Heart right ventricle (tissue), 16 donors: ENCODE data around the gene ACOX3. TPM values are rescaled to one million over a fixed set of nuclear protein-coding genes. Genes with fewer than 3 reads are reported as not detected.
"Not testable (repeated sequence)": the region's sequence is repeated elsewhere in the genome, so short reads cannot be mapped to it uniquely, and the experiment has no call there.

Experiments
- ATAC-seq, 8 donors: fragments of 200-7000 bp; cut with Tn5 transposase; one replicate each; pipeline ENCODE4 v1.9.1; 2020; ENCODE audit warnings: mild to moderate bottlenecking in 8 of 8, moderate library complexity in 8 of 8, moderate number of reproducible peaks in 1 of 8
- DNase-seq, 2 donors: peaks; one replicate each; pipeline ENCODE4 v3.0.0-alpha.2; 2020
- H3K27ac ChIP-seq, 10 donors: fragments of 200-600 bp; sonication (generic) in 2 of 10; one replicate each; pipeline versions ENCODE4 v1.5.0 to v1.8.0; 2020 to 2022; ENCODE audit warnings: mild to moderate bottlenecking in 3 of 10
- H3K27me3 ChIP-seq, 7 donors: fragments of 200-600 bp; one replicate each; pipeline ENCODE4 v1.8.0; 2021 to 2022; ENCODE audit warnings: mild to moderate bottlenecking in 2 of 7
- H3K36me3 ChIP-seq, 9 donors: fragments of 200-600 bp; sonication (generic) in 1 of 9; one replicate each; pipeline versions ENCODE4 v1.5.0 to v1.8.0; 2020 to 2022; ENCODE audit warnings: mild to moderate bottlenecking in 2 of 9
- H3K4me1 ChIP-seq, 9 donors: fragments of 200-600 bp; sonication (generic) in 1 of 9; one replicate each; pipeline versions ENCODE4 v1.5.0 to v1.8.0; 2020 to 2022; ENCODE audit warnings: mild to moderate bottlenecking in 4 of 9
- H3K4me3 ChIP-seq, 10 donors: fragments of 200-600 bp; sonication (generic) in 2 of 10; one replicate each; pipeline versions ENCODE4 v1.5.0 to v1.8.0; 2020 to 2022; ENCODE audit warnings: mild to moderate bottlenecking in 7 of 10, moderate library complexity in 2 of 10
- H3K9me3 ChIP-seq, 11 donors: fragments of 200-600 bp in 10 of 11; sonication (generic) in 2 of 11; one replicate each; pipeline versions ENCODE4 v1.5.0 to v1.8.0; 2013 to 2022; ENCODE audit warnings: mild to moderate bottlenecking in 2 of 11, control low read depth in 1 of 11, moderate library complexity in 1 of 11
- WGBS, 2 donors: extraction: QIAGEN DNeasy Blood & Tissue Kit; methylation state at CpG; one replicate each; pipeline ENCODE4 v1.1.7; 2013; ENCODE audit warnings: inconsistent platforms in 1 of 2; 5-methylcytosine and 5-hydroxymethylcytosine counted together
- intact Hi-C, 10 donors: fragments of 100-400 bp; cut with DNase I; formaldehyde crosslinking; loops; one replicate each; pipeline versions ENCODE4 v1.11.1 to v1.14.2; 2022
- polyA plus RNA-seq, 2 donors: library from polyadenylated mRNA; stranded (reverse); fragments of 200-250 nt; gene quantifications; one replicate each; pipeline ENCODE4 v1.2.3, GENCODE V29; 2013
- total RNA-seq, 10 donors: library from RNA; stranded (reverse); fragmentation: NEBNext Ultra II Directional in 3 of 10; extraction: Animal tissue kit (Norgen Biotek cat#: 25700) in 3 of 10; gene quantifications; one replicate each; pipeline versions ENCODE4 v1.2.1 to v1.2.4, GENCODE V29; 2021 to 2023
- TF ChIP-seq, protein P1 (sequence below), 9 donors: fragments of 200-600 bp; sonication (generic) in 2 of 9; IDR thresholded peaks; one replicate each; pipeline versions ENCODE4 v1.5.0 to v1.8.0; 2021 to 2022; ENCODE audit warnings: antibody characterized with exemption in 9 of 9, mild to moderate bottlenecking in 5 of 9, moderate library complexity in 1 of 9
- donor health status: Arrhythmogenic right ventricular cardiomyopathy.
- donor health status: ischemic (EF 13 %, LVEDD 7.1; RV severe dilation, severe dysfunction).
- donor health status: healthy with polysubstance abuse.
- donor health status: DM: no; HTN: yes; CAD: no.
- donor health status: DM: no; HTN: no; CAD: no.
- donor health status: ischemic (EF 25% LVEDD 6.9; RV normal size, moderate dysfunction).
- donor health status: ischemic (EF 25% LVEDD 5.7; RV mildly dilated, moderate dysfunction).
- donor health status: healthy.
- donor health status: DM: yes; HTN: yes; CAD: no.
- donor health status: Ischemic cardiomyopathy.
- donor health status: ischemic (EF 35%, LVEDD 5.7; RV mildly dilated, moderate dysfunction).
- donor health status: nonischemic (EF 11% LVEDD 7.7; RV severe dilation, severe dysfunction).
- donor health status: DM: yes; HTN: yes; CAD: no.
- donor health status: PGD.
- donor health status: ischemic (EF 29% LVEDD 5.4; RV normal size, mild dysfunction).
- donor health status: nonischemic (EF 23%, LVEDD 6.1; RV moderate dilation, normal function).

Gene ACOX3
- total and polyA plus RNA-seq, 12 donors, result 17.9 to 28.9 (median 25.4) TPM

DNA sequence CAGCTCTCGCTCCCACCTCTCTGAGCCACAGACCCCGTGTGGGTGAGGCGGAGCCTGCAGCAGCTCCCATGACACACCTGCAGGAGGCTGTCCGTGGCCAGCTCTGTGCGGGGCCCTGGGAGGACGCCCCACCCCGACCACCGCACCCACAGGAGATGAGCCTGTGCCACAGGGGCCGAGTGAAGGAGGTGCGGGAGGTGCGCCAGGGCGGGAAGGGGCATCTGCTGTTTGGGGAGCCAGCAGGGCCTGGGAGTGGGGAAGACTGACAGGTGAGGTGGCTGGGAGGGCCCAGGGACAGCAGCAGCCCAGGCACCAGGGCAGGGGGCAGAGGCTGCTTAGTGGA is 52.0 kb downstream of the ACOX3 start:
- Histone ChIP-seq H3K36me3 (peaks cover 0 to 81% (median 13%) of the 10 kb centered on the region in 9 donors), H3K27ac (no peak overlapping the region), H3K9me3 (no peaks in the 10 kb centered on the region), H3K4me1 (peaks cover 4 to 55% (median 30%) of the 10 kb centered on the region in 9 donors), H3K27me3 (no peaks in the 10 kb centered on the region), H3K4me3 (no peak overlapping the region)
- intact Hi-C loops, result no loop called here
- ATAC-seq (no peak), DNase-seq (no peak)
- 96 to 97% methylated on average over 12 of the region's 12 CpGs for WGBS, 2 donors
- TF ChIP-seq, protein P1, sequence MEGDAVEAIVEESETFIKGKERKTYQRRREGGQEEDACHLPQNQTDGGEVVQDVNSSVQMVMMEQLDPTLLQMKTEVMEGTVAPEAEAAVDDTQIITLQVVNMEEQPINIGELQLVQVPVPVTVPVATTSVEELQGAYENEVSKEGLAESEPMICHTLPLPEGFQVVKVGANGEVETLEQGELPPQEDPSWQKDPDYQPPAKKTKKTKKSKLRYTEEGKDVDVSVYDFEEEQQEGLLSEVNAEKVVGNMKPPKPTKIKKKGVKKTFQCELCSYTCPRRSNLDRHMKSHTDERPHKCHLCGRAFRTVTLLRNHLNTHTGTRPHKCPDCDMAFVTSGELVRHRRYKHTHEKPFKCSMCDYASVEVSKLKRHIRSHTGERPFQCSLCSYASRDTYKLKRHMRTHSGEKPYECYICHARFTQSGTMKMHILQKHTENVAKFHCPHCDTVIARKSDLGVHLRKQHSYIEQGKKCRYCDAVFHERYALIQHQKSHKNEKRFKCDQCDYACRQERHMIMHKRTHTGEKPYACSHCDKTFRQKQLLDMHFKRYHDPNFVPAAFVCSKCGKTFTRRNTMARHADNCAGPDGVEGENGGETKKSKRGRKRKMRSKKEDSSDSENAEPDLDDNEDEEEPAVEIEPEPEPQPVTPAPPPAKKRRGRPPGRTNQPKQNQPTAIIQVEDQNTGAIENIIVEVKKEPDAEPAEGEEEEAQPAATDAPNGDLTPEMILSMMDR (IDR thresholded peaks at IDR 0.05), result no peak

DNA sequence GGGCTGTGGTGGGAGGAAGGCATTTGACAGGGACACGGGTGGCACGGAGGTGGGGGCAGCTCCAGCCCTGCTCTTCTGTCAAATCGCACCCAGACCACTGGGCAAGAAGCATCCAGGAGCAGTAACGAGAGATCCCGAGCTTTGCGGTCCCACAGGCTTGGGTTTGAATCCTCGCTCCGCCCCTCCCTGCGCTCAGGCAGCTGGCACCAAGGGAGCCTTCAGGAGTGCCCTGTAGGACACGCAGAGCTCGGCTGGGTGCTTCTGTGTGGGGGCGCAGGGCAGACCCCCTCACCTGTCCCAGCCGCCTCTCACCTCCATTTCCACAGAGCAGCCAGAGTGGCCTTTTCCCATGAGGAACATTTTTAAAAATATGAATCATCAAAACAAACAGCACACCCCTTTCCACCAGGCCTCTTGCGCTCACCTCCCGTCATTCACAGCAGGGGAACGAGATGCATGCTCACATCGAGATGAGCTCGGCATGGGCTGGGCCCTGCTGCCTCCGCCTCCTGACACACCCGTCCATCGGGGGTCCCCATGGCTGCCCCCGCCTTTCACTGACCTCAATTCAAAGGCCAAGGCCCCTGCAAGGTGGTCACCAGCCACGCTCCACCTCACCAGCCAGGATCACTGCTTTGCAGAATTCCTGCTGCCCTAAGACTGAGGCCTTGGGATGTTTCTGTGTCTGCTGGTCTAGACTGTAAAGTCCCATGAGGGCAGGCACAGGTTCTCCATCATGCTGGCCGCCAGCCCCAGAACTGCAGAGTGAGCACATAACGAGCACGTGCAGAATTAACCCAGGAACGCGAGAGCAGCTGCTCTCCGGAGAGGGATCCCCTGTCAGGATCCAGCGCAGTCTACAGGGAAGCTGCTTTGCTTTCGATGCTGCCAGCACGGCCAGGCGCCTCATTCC is 52.7 kb downstream of the ACOX3 start:
- H3K36me3 ChIP-seq, result peaks cover 0 to 85% (median 13%) of the 10 kb centered on the region in 9 donors
- DNase-seq (no peak), ATAC-seq (no peak)
- no peak overlapping the region for H3K4me3 ChIP-seq
- no peaks in the 10 kb centered on the region for H3K9me3 ChIP-seq
- TF ChIP-seq, protein P1 (IDR thresholded peaks at IDR 0.05), result no peak
- no peak overlapping the region for H3K27ac ChIP-seq
- WGBS, 2 donors, result 93% methylated on average over 33 of the region's 33 CpGs
- peaks cover 6 to 55% (median 32%) of the 10 kb centered on the region in 9 donors for H3K4me1 ChIP-seq
- intact Hi-C loops, result no loop called here
- H3K27me3 ChIP-seq, result no peaks in the 10 kb centered on the region

DNA sequence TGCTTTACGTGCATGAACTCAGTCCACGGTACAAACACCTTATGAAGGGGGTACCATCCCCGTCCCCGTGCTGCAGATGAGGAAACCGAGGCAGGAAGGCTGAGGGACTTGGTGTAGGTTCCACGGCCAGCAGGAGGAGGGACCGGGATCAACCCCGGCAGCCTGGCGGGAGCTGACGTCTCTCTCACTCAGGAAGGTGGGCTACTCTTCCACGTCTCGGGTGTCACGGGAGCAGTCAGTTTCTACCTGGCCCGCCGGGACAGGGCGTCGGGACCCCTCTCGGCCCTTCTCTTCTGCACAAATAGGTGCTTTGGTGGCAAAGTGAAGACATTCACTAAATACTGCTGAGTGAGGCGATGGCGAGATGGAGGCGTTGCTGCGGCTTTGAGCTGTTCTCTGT is 53.3 kb downstream of the ACOX3 start:
- Histone ChIP-seq H3K4me3 (no peak overlapping the region), H3K36me3 (peaks cover 0 to 79% (median 13%) of the 10 kb centered on the region in 9 donors), H3K27me3 (no peaks in the 10 kb centered on the region), H3K9me3 (no peaks in the 10 kb centered on the region), H3K4me1 (peaks cover 4 to 51% (median 25%) of the 10 kb centered on the region in 9 donors), H3K27ac (no peak overlapping the region)
- 92 to 96% methylated on average over 22 of the region's 22 CpGs for WGBS, 2 donors
- DNase-seq (no peak), ATAC-seq (no peak)
- TF ChIP-seq, protein P1 (IDR thresholded peaks at IDR 0.05), result no peak
- intact Hi-C loops, result no loop called here

DNA sequence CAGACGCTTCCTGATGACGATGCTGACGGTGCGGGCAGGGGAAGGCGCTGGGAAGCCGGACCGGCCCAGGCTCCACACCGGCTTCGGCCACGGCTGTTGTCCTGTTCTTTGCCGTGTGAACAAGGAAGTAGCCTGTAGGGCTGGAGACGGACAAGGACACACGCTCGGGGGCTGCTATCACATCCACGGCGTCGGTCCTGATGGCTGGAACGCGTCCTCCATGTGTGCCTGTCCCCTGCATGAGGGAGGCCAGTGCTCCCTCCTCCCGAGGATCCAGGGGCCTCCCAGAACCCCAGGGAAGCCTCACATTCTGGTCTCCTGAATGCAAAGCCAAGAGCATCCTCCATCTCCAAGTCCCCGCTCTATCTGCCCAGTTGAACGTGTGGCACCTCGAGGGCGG is 53.8 kb downstream of the ACOX3 start:
- no peaks in the 10 kb centered on the region for H3K27me3 ChIP-seq
- TF ChIP-seq, protein P1 (IDR thresholded peaks at IDR 0.05), result no peak
- DNase-seq, result no peak
- no peak overlapping the region for H3K27ac ChIP-seq
- peaks cover 3 to 51% (median 21%) of the 10 kb centered on the region in 9 donors for H3K4me1 ChIP-seq
- intact Hi-C loops, result no loop called here
- WGBS, 2 donors, result 93 to 95% methylated on average over 24 of the region's 24 CpGs
- peaks cover 0 to 76% (median 13%) of the 10 kb centered on the region in 9 donors for H3K36me3 ChIP-seq
- no peak overlapping the region for H3K4me3 ChIP-seq
- no peaks in the 10 kb centered on the region for H3K9me3 ChIP-seq
- ATAC-seq, result no peak

DNA sequence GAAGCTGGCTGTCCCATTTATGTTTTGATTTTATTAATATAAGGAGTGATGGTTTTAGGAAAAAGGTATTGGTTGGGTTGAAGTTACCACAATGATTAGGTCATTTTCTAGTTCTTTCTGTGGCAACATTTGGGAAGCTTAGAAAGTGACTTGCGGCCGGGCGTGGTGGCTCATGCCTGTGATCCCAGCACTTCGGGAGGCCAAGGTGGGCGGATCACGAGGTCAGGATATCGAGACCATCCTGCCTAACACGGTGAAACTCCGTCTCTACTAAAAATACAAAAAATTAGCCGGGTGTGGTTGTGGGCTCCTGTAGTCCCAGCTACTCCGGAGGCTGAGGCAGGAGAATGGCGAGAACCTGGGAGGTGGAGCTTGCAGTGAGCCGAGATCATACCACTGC is 54.4 kb downstream of the ACOX3 start:
- H3K9me3 ChIP-seq, intact Hi-C loops, DNase-seq, H3K4me3 ChIP-seq, H3K27me3 ChIP-seq, ATAC-seq: not testable (repeated sequence)
- Histone ChIP-seq H3K27ac (peak overlapping the region in 2 of 10 donors; percentile 14 to 35), H3K36me3 (peaks cover 0 to 76% (median 13%) of the 10 kb centered on the region in 9 donors), H3K4me1 (peaks cover 0 to 51% (median 21%) of the 10 kb centered on the region in 9 donors)
- 95 to 96% methylated on average over 13 of the region's 13 CpGs for WGBS, 2 donors
